OCI-LY7 (cell line): Measurements from ENCODE around the gene NAALADL2. TPM values are rescaled to one million over a fixed set of nuclear protein-coding genes. Genes with fewer than 3 reads are reported as not detected.

Experiments
- BruUV-seq: library from RNA; stranded (reverse); fragments of 400-500 nt; replicated peaks from 2 replicates; lab custom pipeline; 2021; lab: Mats Ljungman, UMichigan
- CTCF ChIA-PET: fragments of 300-600 bp; sonication (Branson Sonifier 250); formaldehyde crosslinking; loops from one replicate; lab custom pipeline; 2022; ENCODE audit warnings: antibody characterized with exemption; ENCODE audit not compliant: unreplicated experiment; lab: Charles Lee
- POLR2A ChIA-PET: fragments of 300-600 bp; sonication (Branson Sonifier 250); formaldehyde crosslinking; loops from one replicate; lab custom pipeline; 2022; ENCODE audit warnings: antibody characterized with exemption; lab: Charles Lee
- DNase-seq: peaks from one replicate; pipeline ENCODE4 v3.0.0-alpha.2; 2015; ENCODE audit warnings: low spot score
- H2AFZ ChIP-seq: fragments of 200-600 bp; sonication (generic), shearing (Covaris generic); 2 replicates; pipeline ENCODE4 v1.6.1; 2014; ENCODE audit warnings: mild to moderate bottlenecking, antibody characterized with exemption, low read length, moderate library complexity
- H3K27ac ChIP-seq: fragments of 200-600 bp; sonication (generic); 2 replicates; pipeline ENCODE4 v1.5.1; 2014; ENCODE audit warnings: mixed run types, low read depth, mild to moderate bottlenecking, moderate library complexity, low read length, inconsistent platforms; ENCODE audit not compliant: poor library complexity, severe bottlenecking
- H3K36me3 ChIP-seq: fragments of 200-600 bp; sonication (generic); 2 replicates; pipeline ENCODE4 v1.6.1; 2014; ENCODE audit warnings: mild to moderate bottlenecking, antibody characterized with exemption, low read length, moderate library complexity, mixed read lengths; ENCODE audit not compliant: insufficient read depth
- H3K4me1 ChIP-seq: fragments of 200-600 bp; sonication (generic); 2 replicates; pipeline ENCODE4 v1.5.1; 2014; ENCODE audit warnings: mild to moderate bottlenecking, low read length; ENCODE audit not compliant: insufficient read depth, poor library complexity, severe bottlenecking
- H3K4me2 ChIP-seq: fragments of 200-600 bp; sonication (generic); 2 replicates; pipeline ENCODE4 v1.6.1; 2014; ENCODE audit warnings: mild to moderate bottlenecking, low read length
- H3K4me3 ChIP-seq: fragments of 200-600 bp; sonication (generic); 2 replicates; pipeline ENCODE4 v1.5.1; 2014; ENCODE audit warnings: mild to moderate bottlenecking, low read depth, low read length; ENCODE audit not compliant: poor library complexity, severe bottlenecking
- H3K79me2 ChIP-seq: fragments of 200-600 bp; sonication (generic); 2 replicates; pipeline ENCODE4 v1.6.1; 2016; ENCODE audit warnings: low read depth, mild to moderate bottlenecking, low read length, moderate library complexity, mixed read lengths; ENCODE audit not compliant: insufficient read depth
- H3K9me2 ChIP-seq: fragments of 200-600 bp; sonication (generic); 2 replicates; pipeline ENCODE4 v1.6.1; 2016; ENCODE audit warnings: mild to moderate bottlenecking, low read length, mixed read lengths; ENCODE audit not compliant: insufficient read depth
- H3K9me3 ChIP-seq: fragments of 200-600 bp; sonication (generic); 2 replicates; pipeline ENCODE4 v1.6.1; 2014; ENCODE audit warnings: mild to moderate bottlenecking, mixed run types, low read length, mixed read lengths
- H4K20me1 ChIP-seq: fragments of 200-600 bp; sonication (generic); 2 replicates; pipeline ENCODE4 v1.6.1; 2014; ENCODE audit warnings: mild to moderate bottlenecking, antibody characterized with exemption, low read length, moderate library complexity, mixed read lengths; ENCODE audit not compliant: insufficient read depth
- CTCF ChIP-seq: fragments of 200-600 bp; sonication (generic); conservative IDR thresholded peaks from 2 replicates; pipeline ENCODE4 v1.5.1; 2014; ENCODE audit warnings: mild to moderate bottlenecking, antibody characterized with exemption, low read length, moderate library complexity, mixed read lengths
- EZH2phosphoT487 ChIP-seq: fragments of 200-600 bp; sonication (generic); IDR thresholded peaks from 2 replicates; pipeline ENCODE4 v1.6.1; 2018; ENCODE audit warnings: low read depth, borderline replicate concordance, mild to moderate bottlenecking, mixed run types, antibody characterized with exemption, low read length, moderate library complexity, mixed read lengths
- intact Hi-C: fragments of 100-400 bp; cut with micrococcal nuclease; formaldehyde crosslinking; loops from one replicate; pipeline ENCODE4 v1.10.0; 2022; ENCODE audit not compliant: unreplicated experiment
- total RNA-seq, 2 experiments: library from RNA; depleted of rRNA in 1 of 2; stranded (reverse); fragments of >200 nt in 1 of 2; shearing (Covaris generic) in 1 of 2; gene quantifications; 2 replicates each; pipeline ENCODE4 v1.2.3, GENCODE V29; 2014 to 2022

The NAALADL2 gene
- total RNA-seq, 2 experiments from 2014 or later, result 0.25 to 0.70 TPM

GRCh38 chr3:175585898-175586297, 726.8 kb downstream of the NAALADL2 start:
- ChIA-PET CTCF (no interaction called here), POLR2A (no interaction called here)
- H3K9me2 ChIP-seq, result no peaks in the 10 kb centered on the region
- no peaks in the 10 kb centered on the region for H3K9me3 ChIP-seq
- no peaks in the 10 kb centered on the region for H3K4me1 ChIP-seq
- no peaks in the 10 kb centered on the region for H3K36me3 ChIP-seq
- TF ChIP-seq EZH2phosphoT487, result no peak
- no peak for TF ChIP-seq CTCF
- no peaks in the 10 kb centered on the region for H3K79me2 ChIP-seq
- no peak overlapping the region for H3K4me3 ChIP-seq
- H3K27ac ChIP-seq, result no peak overlapping the region
- DNase-seq, result no peak
- intact Hi-C loops, result no loop called here
- no peaks in the 10 kb centered on the region for H4K20me1 ChIP-seq
- no peak overlapping the region for H3K4me2 ChIP-seq
- H2AFZ ChIP-seq, result no peak overlapping the region
- BruUV-seq, result no TSS peak

GRCh38 chr3:175590745-175591144, 731.6 kb downstream of the NAALADL2 start:
- Histone ChIP-seq H3K4me2 (no peak overlapping the region), H3K79me2 (no peaks in the 10 kb centered on the region), H3K27ac (no peak overlapping the region), H3K36me3 (no peaks in the 10 kb centered on the region), H3K4me3 (no peak overlapping the region), H3K4me1 (no peaks in the 10 kb centered on the region), H3K9me3 (no peaks in the 10 kb centered on the region), H4K20me1 (no peaks in the 10 kb centered on the region), H2AFZ (no peak overlapping the region), H3K9me2 (no peaks in the 10 kb centered on the region)
- CTCF ChIA-PET, result no interaction called here
- POLR2A ChIA-PET, result interaction anchor here (0.7 to 0.8 kb wide), 2 partner anchors 27 to 123 kb away, joined by 3 to 4 read pairs; no protein-coding TSS in a partner anchor
- intact Hi-C loops, result no loop called here
- no peak for DNase-seq
- no peak for TF ChIP-seq CTCF
- no peak for TF ChIP-seq EZH2phosphoT487
- no TSS peak for BruUV-seq

GRCh38 chr3:175591375-175591774, 732.2 kb downstream of the NAALADL2 start:
- BruUV-seq, result no TSS peak
- H3K9me2 ChIP-seq, result no peaks in the 10 kb centered on the region
- no peak overlapping the region for H3K4me3 ChIP-seq
- ChIA-PET POLR2A (interaction anchor here (0.5 to 0.8 kb wide), 2 partner anchors 26 to 616 kb away, joined by 3 read pairs; no protein-coding TSS in a partner anchor), CTCF (no interaction called here)
- no peaks in the 10 kb centered on the region for H4K20me1 ChIP-seq
- intact Hi-C loops, result no loop called here
- H3K4me1 ChIP-seq, result no peaks in the 10 kb centered on the region
- no peak for TF ChIP-seq EZH2phosphoT487
- TF ChIP-seq CTCF, result no peak
- H3K79me2 ChIP-seq, result no peaks in the 10 kb centered on the region
- no peak for DNase-seq
- no peaks in the 10 kb centered on the region for H3K9me3 ChIP-seq
- H3K36me3 ChIP-seq, result no peaks in the 10 kb centered on the region
- H3K4me2 ChIP-seq, result no peak overlapping the region
- no peak overlapping the region for H2AFZ ChIP-seq
- no peak overlapping the region for H3K27ac ChIP-seq
